Fibroblast of skin of abdomen (primary cell): Measurements from ENCODE around the gene ARPC2. TPM values are rescaled to one million over a fixed set of nuclear protein-coding genes. Genes with fewer than 3 reads are reported as not detected.
"Not testable (repeated sequence)": the region's sequence is repeated elsewhere in the genome, so short reads cannot be mapped to it uniquely, and the experiment has no call there.

Source experiments
- DNase-seq: peaks from one replicate; pipeline ENCODE4 v3.0.0-alpha.2; 2013
- polyA plus RNA-seq, 2 experiments: library from polyadenylated mRNA; unstranded; fragments of 120-200 nt; gene quantifications; one replicate each; pipeline ENCODE4 v1.2.1, GENCODE V29; 2013; ENCODE audit not compliant: insufficient read length in 2 of 2

The ARPC2 gene
- polyA plus RNA-seq (2013, experiment 1 of 2; ENCODE audit: insufficient read length), result 594 TPM
- polyA plus RNA-seq (2013, experiment 2 of 2; ENCODE audit: insufficient read length), result 596 TPM

- DNase-seq, result peak; percentile 95
These were observed at the start of gene ARPC2 for GRCh38 chr2:218216674-218217359. TSS of gene ARPC2 (plus strand) at chr2:218217189. CDS start at chr2:218217471, 282 bp downstream.

GRCh38 chr2:218168016-218168415, 49.0 kb upstream of the ARPC2 start:
- DNase-seq, result no peak

GRCh38 chr2:218168635-218169462, 48.1 kb upstream of the ARPC2 start:
- peak; percentile 27 for DNase-seq

GRCh38 chr2:218169757-218170546, 47.0 kb upstream of the ARPC2 start:
- DNase-seq, result no peak

GRCh38 chr2:218171744-218172143, 45.2 kb upstream of the ARPC2 start:
- DNase-seq, result not testable (repeated sequence)

- DNase-seq, result no peak
These were observed 44.1 kb upstream of the ARPC2 start for GRCh38 chr2:218172845-218173244.

GRCh38 chr2:218179782-218180181, 37.2 kb upstream of the ARPC2 start:
- no peak for DNase-seq

GRCh38 chr2:218180467-218181114, 36.4 kb upstream of the ARPC2 start:
- no peak for DNase-seq

GRCh38 chr2:218184331-218184730, 32.7 kb upstream of the ARPC2 start:
- no peak for DNase-seq

- peak; percentile 57 for DNase-seq
These were observed 30.6 kb upstream of the ARPC2 start for GRCh38 chr2:218186355-218186766.

- no peak for DNase-seq
These were observed 30.1 kb upstream of the ARPC2 start for GRCh38 chr2:218186876-218187275.

- DNase-seq, result no peak
These were observed 29.5 kb upstream of the ARPC2 start for GRCh38 chr2:218187296-218188015.

- DNase-seq, result no peak
These were observed 28.5 kb upstream of the ARPC2 start for GRCh38 chr2:218188528-218188927.

- no peak for DNase-seq
These were observed 24.0 kb upstream of the ARPC2 start for GRCh38 chr2:218192902-218193430.

GRCh38 chr2:218193701-218194100, 23.3 kb upstream of the ARPC2 start:
- no peak for DNase-seq

GRCh38 chr2:218194880-218195279, 22.1 kb upstream of the ARPC2 start:
- no peak for DNase-seq

GRCh38 chr2:218196974-218197373, 20.0 kb upstream of the ARPC2 start:
- no peak for DNase-seq

GRCh38 chr2:218202266-218202665, 14.7 kb upstream of the ARPC2 start:
- no peak for DNase-seq

- no peak for DNase-seq
These were observed 7.9 kb upstream of the ARPC2 start for GRCh38 chr2:218209078-218209477.

- no peak for DNase-seq
These were observed 2.9 kb upstream of the ARPC2 start for GRCh38 chr2:218214116-218214515.

- DNase-seq, result no peak
These were observed 684 bp upstream of the ARPC2 start for GRCh38 chr2:218216336-218216673.
